KG1 (cell line): ENCODE data around the gene NSUN2.
"Not testable (repeated sequence)": the region's sequence is repeated elsewhere in the genome, so short reads cannot be mapped to it uniquely, and the experiment has no call there.

Experiments used
- DNase-seq: peaks from one replicate; lab custom pipeline; 2025; lab: John Stamatoyannopoulos, UW

Gene NSUN2

DNA sequence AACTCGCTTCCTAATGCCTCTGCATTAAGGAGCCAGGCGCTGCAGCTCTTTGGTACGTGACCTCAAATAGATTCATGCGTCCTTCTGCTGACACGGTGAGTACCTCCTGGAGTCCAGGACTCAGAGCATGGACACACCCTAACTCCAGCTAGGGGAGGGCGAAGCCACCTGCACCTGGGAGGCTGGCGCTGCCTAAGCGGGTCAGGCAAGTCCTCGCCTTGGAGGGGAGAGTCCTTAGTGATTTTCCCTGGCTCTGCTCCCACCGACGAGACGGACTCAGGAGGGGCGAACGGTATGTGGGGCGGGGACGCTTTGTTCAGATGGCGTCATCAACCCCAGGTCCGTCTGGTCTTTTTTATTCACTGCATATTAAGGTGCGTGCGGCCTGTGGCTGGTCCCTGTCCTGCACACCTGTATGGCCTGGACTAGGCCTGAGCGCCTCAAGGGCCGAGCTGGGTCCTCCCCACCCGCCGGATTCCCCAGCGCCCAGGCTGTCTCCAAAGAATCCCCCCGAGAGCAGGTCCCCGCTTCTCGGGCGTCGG, 50.3 kb downstream of the NSUN2 start:
- DNase-seq, result no peak

DNA sequence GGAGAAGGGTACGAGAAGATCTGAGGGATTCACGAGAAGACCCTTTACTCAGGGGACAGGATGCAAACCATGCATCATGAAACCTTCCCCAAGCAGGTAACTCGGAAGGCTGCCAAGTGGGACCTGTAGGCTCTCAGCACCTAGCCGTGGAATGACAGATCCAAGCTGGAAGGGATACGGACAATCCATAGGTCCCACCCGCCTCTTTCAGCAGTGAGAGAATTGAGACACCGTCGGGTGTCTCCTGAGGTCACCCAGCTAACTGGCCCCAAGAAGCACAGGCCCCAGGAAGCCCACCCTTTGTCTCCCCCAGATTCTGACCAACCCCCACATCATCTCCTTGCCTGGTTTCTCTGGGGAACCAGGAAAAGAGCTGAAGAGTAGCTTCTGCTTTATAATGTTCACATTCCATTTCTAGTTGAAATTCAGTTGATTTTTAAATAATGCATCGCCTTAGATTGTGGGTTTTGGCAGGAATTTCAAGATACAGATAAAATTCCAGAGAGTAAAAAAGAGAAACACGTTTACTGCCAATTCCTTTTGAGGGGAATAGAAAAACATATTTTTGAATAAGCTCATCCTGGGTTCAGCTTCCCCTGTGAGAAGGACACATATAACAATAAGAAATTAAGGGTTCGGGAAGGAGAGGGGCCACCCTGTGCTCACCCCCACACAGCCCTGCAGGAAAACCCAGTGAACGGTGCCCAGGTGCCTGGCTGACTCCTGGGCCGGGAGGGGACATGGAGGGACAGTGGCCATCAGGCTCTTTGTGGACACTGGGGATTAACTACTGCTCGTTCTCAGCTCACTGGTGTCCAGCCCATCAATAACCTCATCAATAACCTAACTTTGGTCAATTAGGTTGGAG, 51.1 kb downstream of the NSUN2 start:
- DNase-seq, result no peak

- no peak for DNase-seq
These were observed 51.8 kb downstream of the NSUN2 start for GRCh38 chr5:6581090-6581489.

- DNase-seq, result no peak
These were observed 53.3 kb downstream of the NSUN2 start for GRCh38 chr5:6579535-6579934.

DNA sequence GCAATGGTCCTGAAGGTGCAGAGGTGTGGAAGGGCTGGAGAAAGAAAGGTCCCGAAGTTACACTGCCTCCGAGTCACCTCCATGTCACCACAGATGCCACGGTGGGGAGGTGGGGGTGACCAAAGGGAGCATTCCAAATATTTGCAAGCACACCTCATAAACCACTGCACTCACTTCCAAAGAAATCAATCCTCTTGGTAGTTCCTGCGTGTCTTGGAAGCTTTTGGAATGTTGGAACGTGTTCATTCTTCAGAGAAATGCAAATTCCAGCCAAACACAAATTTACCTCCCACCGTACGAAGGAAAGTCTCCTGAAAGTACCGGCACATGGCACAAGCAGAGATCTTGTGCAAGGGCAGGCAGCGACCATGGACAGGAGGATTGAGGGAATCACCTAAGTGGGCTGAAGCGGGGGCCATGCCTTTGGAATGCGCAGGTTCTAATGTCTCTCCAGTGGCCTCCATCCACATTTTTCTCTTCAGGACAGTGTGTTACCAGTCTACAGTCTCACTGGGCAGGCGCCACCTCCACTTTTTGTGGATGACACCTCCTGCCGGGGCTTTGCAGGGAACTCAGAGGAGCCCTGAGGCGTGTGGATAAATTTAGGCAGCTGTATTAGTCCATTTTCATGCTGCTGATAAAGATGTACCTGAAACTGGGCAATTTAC, 54.0 kb downstream of the NSUN2 start:
- no peak for DNase-seq

GRCh38 chr5:6576861-6577501, 55.9 kb downstream of the NSUN2 start:
- DNase-seq, result no peak

GRCh38 chr5:6574537-6575245, 58.2 kb downstream of the NSUN2 start:
- no peak for DNase-seq

GRCh38 chr5:6574111-6574510, 58.7 kb downstream of the NSUN2 start:
- no peak for DNase-seq

- DNase-seq, result no peak
These were observed 59.2 kb downstream of the NSUN2 start for GRCh38 chr5:6573651-6574101.

DNA sequence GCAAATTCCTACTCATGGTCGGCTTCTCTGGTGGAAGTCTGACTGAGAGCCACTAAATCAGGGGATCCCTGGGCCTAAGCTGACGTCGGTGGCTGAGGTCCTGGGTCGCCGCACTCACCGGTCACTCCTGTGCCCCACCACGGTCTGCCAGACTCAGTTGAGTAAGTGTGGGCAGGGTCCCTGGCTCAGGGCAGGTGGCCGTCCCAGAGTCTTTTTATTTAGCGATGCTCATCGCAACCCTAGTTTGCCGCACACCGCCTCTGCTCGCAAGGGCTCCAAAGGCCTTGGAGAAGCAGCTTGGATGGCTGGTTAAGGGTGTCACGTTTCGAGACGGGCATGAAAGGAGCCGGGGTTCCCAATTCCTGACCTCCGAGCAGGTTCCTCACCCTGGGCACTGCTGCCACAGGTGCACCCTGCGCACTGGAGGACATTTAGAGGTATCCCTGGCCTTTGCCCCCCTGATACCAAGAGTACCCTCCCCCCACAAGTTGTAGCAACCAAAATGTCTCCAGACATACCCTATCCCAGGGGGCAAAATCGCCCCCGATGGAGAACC, 59.9 kb downstream of the NSUN2 start:
- no peak for DNase-seq

- no peak for DNase-seq
These were observed 60.6 kb downstream of the NSUN2 start for GRCh38 chr5:6572086-6572824.

DNA sequence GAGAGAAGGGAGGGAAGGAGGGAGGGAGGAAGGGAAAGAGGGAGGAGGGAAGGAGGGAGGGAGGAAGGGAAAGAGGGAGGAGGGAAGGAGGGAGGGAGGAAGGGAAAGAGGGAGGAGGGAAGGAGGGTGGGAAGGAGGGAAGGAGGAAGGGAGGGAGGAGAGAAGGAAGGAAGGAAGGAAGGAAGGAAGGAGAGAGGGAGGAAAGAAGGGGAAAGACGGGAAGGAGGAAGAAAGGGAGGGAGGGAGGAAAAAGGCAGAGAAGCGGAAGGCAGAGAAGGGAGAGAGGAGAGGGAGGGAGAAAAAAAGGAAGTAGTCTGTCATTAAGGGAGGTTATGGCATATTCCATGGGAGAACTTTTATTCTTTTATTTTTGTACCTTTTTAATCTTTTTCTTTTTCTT, 61.2 kb downstream of the NSUN2 start:
- not testable (repeated sequence) for DNase-seq

- DNase-seq, result no peak
These were observed 62.3 kb downstream of the NSUN2 start for GRCh38 chr5:6570530-6570929.

DNA sequence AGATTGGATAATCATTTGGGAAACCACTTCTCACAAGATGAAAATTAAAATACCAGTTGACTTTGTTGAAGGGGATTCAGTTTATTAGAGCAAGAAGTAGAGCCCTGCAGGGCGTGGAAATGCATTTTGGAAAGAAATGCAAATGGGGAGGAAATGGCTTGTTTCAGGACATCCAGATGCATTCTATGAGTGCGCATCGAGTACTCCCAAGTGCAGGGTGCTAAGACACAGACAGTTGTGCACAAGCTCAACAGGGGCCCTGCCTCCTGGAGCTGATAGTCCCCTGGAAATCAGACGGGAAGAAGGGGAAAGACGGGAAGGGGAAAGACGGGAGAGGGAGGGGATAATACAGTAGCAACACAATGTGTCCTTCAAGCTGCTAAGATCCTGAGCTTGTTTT, 64.0 kb downstream of the NSUN2 start:
- no peak for DNase-seq

- DNase-seq, result no peak
These were observed 64.5 kb downstream of the NSUN2 start for GRCh38 chr5:6568383-6568782.

DNA sequence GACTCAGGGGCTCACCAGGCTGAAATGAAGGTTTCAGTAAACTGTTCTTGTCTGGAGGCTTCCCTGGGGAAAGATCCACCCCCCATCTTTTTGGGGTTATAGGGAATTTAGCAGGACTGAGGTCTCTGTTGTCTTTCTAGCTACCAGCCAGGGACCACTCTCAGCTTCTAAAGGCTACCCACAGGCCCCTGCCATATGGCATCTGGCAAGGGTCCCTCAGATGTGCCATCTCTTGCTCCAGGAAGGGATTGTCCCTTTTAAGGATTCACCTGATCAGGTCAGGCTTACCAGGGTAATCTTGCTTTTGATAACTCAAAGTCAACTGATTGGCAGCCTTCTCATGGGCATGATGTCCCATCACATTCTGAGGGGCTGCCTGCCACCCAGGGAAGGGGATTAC, 65.0 kb downstream of the NSUN2 start:
- DNase-seq, result no peak

- DNase-seq, result no peak
These were observed 65.8 kb downstream of the NSUN2 start for GRCh38 chr5:6567068-6567467.

- DNase-seq, result no peak
These were observed 67.4 kb downstream of the NSUN2 start for GRCh38 chr5:6565492-6565891.

GRCh38 chr5:6557807-6558575, 74.9 kb downstream of the NSUN2 start:
- no peak for DNase-seq

- no peak for DNase-seq
These were observed 76.1 kb downstream of the NSUN2 start for GRCh38 chr5:6556802-6557102.
